ENCODE data around the gene TOX4. TPM values are rescaled to one million over a fixed set of nuclear protein-coding genes. Genes with fewer than 3 reads are reported as not detected.

Gene TOX4
- total and polyA plus RNA-seq, 2 of the 8 experiments (the other 6 are each of a cell fraction or from before 2014, with no cell fraction given), result 51.5 to 58.3 TPM

DNA sequence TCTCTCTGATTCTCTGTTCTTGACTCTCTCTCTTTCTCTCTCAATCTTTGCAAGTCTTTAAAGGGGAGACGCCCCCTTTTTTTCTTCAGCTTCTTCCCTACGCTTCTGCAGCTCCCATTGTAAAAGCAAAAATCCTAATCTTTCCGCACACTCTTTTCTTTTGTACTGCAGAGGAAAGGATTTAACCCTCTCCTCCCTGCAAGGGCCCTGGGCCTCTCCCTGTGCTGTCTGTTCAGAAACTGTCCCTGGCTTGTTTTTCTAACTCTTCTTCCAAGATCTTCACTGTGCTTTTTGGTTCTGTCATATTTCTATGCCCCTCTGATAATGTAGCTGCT, 60.1 kb downstream of the TOX4 start:
- Histone ChIP-seq H2BK15ac (ENCODE audit: low read length) (no peak overlapping the region; the same call in 1 of the 2 replicates), H4K20me1 (replicated peaks in 1 of 2; ENCODE audit: control insufficient read depth in 1 of 2, insufficient read depth in 2 of 2, low read length in 2 of 2) (no peaks in the 10 kb centered on the region), H3K23ac (ENCODE audit: insufficient read length) (no peak overlapping the region), H3K36me3 (ENCODE audit: control insufficient read depth in 2 of 4, insufficient read depth in 4 of 4, low read length in 3 of 4) (peaks cover 0 to 1% (median 0%) of the 10 kb centered on the region in 4 experiments; a peak in 1 of 8 replicates), H4K8ac (ENCODE audit: extremely low read depth, insufficient read depth, low read length) (no peak overlapping the region), H3K18ac (ENCODE audit: extremely low read depth, low read length) (peak overlapping the region; percentile 94), H2AK5ac (ENCODE audit: low read depth, low read length) (0 out of 2 replicates have a peak overlapping the region, but pooled peaks have one; percentile 82), H3K79me1 (ENCODE audit: low read depth, low read length) (no peaks in the 10 kb centered on the region), H3K4me2 (ENCODE audit: insufficient read depth in 1 of 2, low read depth in 2 of 2, low read length in 2 of 2) (peak overlapping the region; percentile 74 to 94), H3K4me3 (ENCODE audit: extremely low read depth in 1 of 4, insufficient read depth in 2 of 4, low read depth in 3 of 4, low read length in 4 of 4) (peak overlapping the region; percentile 87 to 96 (median 92)), H2AFZ (ENCODE audit: low read length) (no peak overlapping the region), H3K14ac (ENCODE audit: insufficient read length) (no peak overlapping the region), H2BK12ac (ENCODE audit: low read depth, low read length) (peak overlapping the region; percentile 95), H2BK5ac (ENCODE audit: low read depth, low read length) (peak overlapping the region; percentile 95), H4K91ac (replicated peaks; ENCODE audit: insufficient read length, low read length) (peak overlapping the region; percentile 89), H2BK120ac (replicated peaks; ENCODE audit: low read depth, low read length) (peak overlapping the region; percentile 67), H3K79me2 (ENCODE audit: control insufficient read depth in 1 of 2, insufficient read depth in 2 of 2, low read length in 2 of 2) (peaks cover 27 to 67% of the 10 kb centered on the region in 2 experiments), H3K9me3 (ENCODE audit: insufficient read depth in 2 of 2, low read depth in 1 of 2, low read length in 1 of 2) (no peaks in the 10 kb centered on the region), H2BK20ac (ENCODE audit: low read length) (no peak overlapping the region), H3K27ac (ENCODE audit: low read depth, low read length) (peak overlapping the region; percentile 91), H3K9ac (replicated peaks in 1 of 4; ENCODE audit: extremely low read depth in 1 of 4, low read depth in 3 of 4, low read length in 3 of 4) (peak overlapping the region; percentile 46 to 91 (median 68)), H3K23me2 (ENCODE audit: low read depth, low read length) (peaks cover 7% of the 10 kb centered on the region), H3K4me1 (replicated peaks in 1 of 4; ENCODE audit: control insufficient read depth in 3 of 4, insufficient read depth in 4 of 4, low read length in 3 of 4) (peaks cover 0 to 20% (median 16%) of the 10 kb centered on the region in 4 experiments), H3K56ac (replicated peaks; ENCODE audit: insufficient read length, low read depth, low read length) (peak overlapping the region; percentile 85), H3K4ac (replicated peaks; ENCODE audit: insufficient read length, low read depth, low read length) (no peak overlapping the region), H4K5ac (ENCODE audit: insufficient read length, low read depth, low read length) (peak overlapping the region; percentile 22), H3K27me3 (replicated peaks in 1 of 4; ENCODE audit: control insufficient read depth in 3 of 4, extremely low read depth in 1 of 4, insufficient read depth in 3 of 4, low read length in 3 of 4) (no peaks in the 10 kb centered on the region)
- TF ChIP-seq SP1 (IDR thresholded peaks at IDR 0.05; ENCODE audit: low read depth, low read length), result 0 out of 2 replicates have a peak, but pooled peaks have one; percentile 20
- no peak for TF ChIP-seq GABPA (IDR thresholded peaks at IDR 0.05; ENCODE audit: borderline replicate concordance, insufficient read depth, low read length)
- FAIRE-seq (peak; percentile 75), DNase-seq (ENCODE audit: low read depth in 1 of 2, low spot score in 2 of 2) (no peak)
- 0% methylated on average over 3 of the region's 3 CpGs; no CpG with 5 or more reads in 1 of the 2 experiments for WGBS, 2 experiments (ENCODE audit: extremely low coverage in 1 of 2, insufficient coverage in 1 of 2, insufficient read length in 1 of 2, insufficient replicate concordance in 2 of 2, low coverage in 1 of 2, low lambda C conversion rate in 2 of 2, missing lambda C conversion rate in 1 of 2)
- ChIA-PET POLR2A (ENCODE audit: partially characterized antibody) (interaction anchor here (0.6 to 32.5 kb wide), 9 partner anchors 10 to 949 kb away, joined by 3 to 769 read pairs (median 5); partner anchors contain the start of genes METTL3 and SALL2), CTCF (ENCODE audit: partially characterized antibody) (interaction anchor here (1.7 to 2.4 kb wide), 4 partner anchors 11 to 60 kb away, joined by 3 to 9 read pairs (median 6); partner anchors contain the start of genes SALL2 and TOX4)
